ENCODE data around the gene HEBP1.

HEBP1 gene

DNA sequence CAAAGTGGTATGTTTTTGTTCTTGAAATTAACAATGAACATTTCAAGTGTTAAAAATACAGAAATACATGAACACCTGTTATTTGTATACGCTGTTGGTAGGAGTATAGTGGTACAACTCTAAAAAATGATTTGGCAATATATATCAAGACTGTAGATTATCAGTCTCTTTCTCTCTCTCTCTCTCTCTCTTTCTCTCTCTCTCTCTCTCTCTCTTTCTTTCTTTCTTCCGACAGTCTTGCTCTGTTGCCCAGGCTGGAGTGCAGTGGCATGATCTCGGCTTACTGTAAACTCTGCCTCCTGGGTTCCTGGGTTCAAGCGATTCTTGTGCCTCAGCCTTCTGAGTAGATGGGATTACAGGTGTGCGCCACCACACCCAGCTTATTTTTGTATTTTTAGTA lies 12.6 kb downstream of the HEBP1 start:
- no peak for DNase-seq

GRCh38 chr12:12986775-12987331 lies 13.2 kb downstream of the HEBP1 start:
- no peak for DNase-seq

GRCh38 chr12:12985817-12986408 lies 14.2 kb downstream of the HEBP1 start:
- DNase-seq = no peak

- DNase-seq = no peak
Measured at GRCh38 chr12:12984149-12984548, 15.9 kb downstream of the HEBP1 start.

DNA sequence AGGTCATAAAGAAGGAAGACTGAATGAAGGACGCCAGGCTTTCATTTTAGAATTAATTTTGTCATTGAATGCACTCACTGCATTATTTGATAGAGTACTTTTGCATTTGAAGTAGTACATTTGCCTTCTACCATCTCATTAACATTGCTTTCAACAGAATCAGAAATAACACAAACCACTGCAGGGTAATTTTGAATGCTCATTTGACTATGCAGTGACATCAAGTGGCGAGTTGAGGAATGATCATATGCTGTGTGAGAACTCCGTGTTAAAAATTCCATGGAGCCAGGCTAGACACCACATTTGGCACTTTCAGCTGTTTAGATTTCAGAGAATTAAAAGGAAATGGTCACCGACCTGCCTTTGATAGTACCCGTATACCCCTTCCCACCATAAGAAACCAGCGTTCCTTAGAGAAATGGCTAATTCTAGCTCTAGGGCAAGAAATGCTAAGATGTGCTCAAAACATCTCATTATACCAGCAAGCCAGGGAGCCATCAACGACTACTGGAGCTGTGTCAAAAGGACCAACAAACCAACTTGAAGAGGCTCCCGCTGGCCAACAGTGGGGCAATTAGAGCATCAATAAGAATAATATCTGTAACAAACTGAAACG lies 16.5 kb downstream of the HEBP1 start:
- DNase-seq = peak; percentile 59

GRCh38 chr12:12982331-12982730 lies 17.7 kb downstream of the HEBP1 start:
- no peak for DNase-seq

GRCh38 chr12:12979731-12980259 lies 20.3 kb downstream of the HEBP1 start:
- peak; percentile 99 for DNase-seq

- DNase-seq = no peak
Measured at GRCh38 chr12:12979126-12979525, 20.9 kb downstream of the HEBP1 start.

GRCh38 chr12:12977231-12977630 lies 22.8 kb downstream of the HEBP1 start:
- DNase-seq = no peak

GRCh38 chr12:12976366-12976765 lies 23.7 kb downstream of the HEBP1 start:
- DNase-seq = peak; percentile 82

- no peak for DNase-seq
Measured at GRCh38 chr12:12975322-12976077, 24.6 kb downstream of the HEBP1 start.

- DNase-seq = no peak
Measured at GRCh38 chr12:12974211-12974610, 25.9 kb downstream of the HEBP1 start.

- DNase-seq = no peak
Measured at GRCh38 chr12:12973019-12973418, 27.0 kb downstream of the HEBP1 start.

- DNase-seq = no peak
Measured at GRCh38 chr12:12965836-12966235, 34.2 kb downstream of the HEBP1 start.

- no peak for DNase-seq
Measured at GRCh38 chr12:12964255-12964654, 35.8 kb downstream of the HEBP1 start.

GRCh38 chr12:12960639-12961209 lies 39.3 kb downstream of the HEBP1 start:
- no peak for DNase-seq

GRCh38 chr12:12958886-12959285 lies 41.2 kb downstream of the HEBP1 start:
- no peak for DNase-seq

GRCh38 chr12:12954878-12955625 lies 45.0 kb downstream of the HEBP1 start:
- DNase-seq = peak; percentile 46

- peak; percentile 46 for DNase-seq
Measured at GRCh38 chr12:12954356-12954755, 45.7 kb downstream of the HEBP1 start.

GRCh38 chr12:12952036-12952435 lies 48.0 kb downstream of the HEBP1 start, which contains the start of gene GPRC5D:
Gene GPRC5D (minus strand): TSS chr12:12952170. CDS start chr12:12950384, 1,786 bp downstream.
- DNase-seq = no peak

DNA sequence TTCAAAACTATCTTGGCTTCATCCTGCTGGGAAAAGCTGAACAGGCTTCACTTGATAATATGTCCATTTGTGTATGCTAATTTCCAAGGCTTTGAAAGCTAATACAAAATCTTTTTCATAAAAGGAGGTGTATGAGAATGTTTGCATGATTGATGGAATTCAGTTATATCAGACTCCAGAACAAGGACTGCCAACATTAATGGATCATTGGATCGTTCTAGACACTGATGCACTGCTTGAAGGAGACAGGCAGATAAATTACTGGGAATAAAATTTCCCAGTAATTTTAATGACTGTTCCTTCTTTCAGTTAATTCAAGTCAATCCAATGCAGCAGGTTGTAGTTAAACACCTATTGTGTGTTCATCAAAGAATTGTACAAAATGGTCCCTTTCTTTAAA lies 48.6 kb downstream of the HEBP1 start:
- DNase-seq = no peak

DNA sequence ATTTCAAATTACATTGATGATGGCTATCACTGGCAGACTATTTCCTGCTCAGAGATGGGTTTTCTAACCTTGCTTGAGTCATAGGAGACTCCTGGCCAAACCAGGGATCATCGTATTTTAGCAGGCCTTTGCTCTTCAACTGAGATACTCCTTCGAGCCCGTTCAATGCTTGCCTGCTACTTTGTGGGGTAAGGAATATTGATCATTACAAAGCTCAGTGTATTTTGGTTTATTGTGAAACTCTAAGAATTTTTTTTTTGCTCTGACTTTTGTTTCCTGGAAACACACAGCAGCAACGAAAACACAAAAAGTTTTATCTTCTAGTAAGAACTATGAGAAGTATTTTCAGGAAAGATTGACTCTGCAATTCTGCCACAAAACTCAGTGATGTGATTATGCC lies 52.2 kb downstream of the HEBP1 start:
- DNase-seq = no peak
